22Rv1 (cell line): Measurements from ENCODE around the gene IPO9.

Experiments
- H3K27ac ChIP-seq: fragments of 450-650 bp; 2 replicates; pipeline ENCODE4 v1.5.1; 2017
- CTCF ChIP-seq: fragments of 450-650 bp; IDR thresholded peaks from 2 replicates; pipeline ENCODE4 v1.5.1; 2017; ENCODE audit warnings: mild to moderate bottlenecking
- ZFX ChIP-seq: fragments of 450-650 bp; IDR thresholded peaks from 2 replicates; pipeline ENCODE4 v1.6.1; 2017; ENCODE audit warnings: antibody characterized with exemption, borderline replicate concordance

The IPO9 gene

GRCh38 chr1:201828820-201829774 is at the start of gene IPO9:
TSS of gene IPO9 (plus strand) at chr1:201829157. CDS start at chr1:201829210, 53 bp downstream.
- H3K27ac ChIP-seq: peak within 1 kb of the TSS; percentile 83
- TF ChIP-seq CTCF (peak; percentile 100), ZFX (no peak)

- H3K27ac ChIP-seq: peak overlapping the region; percentile 71
- TF ChIP-seq ZFX (no peak), CTCF (no peak)
Measured at GRCh38 chr1:201779351-201779880, 49.5 kb upstream of the IPO9 start.

DNA sequence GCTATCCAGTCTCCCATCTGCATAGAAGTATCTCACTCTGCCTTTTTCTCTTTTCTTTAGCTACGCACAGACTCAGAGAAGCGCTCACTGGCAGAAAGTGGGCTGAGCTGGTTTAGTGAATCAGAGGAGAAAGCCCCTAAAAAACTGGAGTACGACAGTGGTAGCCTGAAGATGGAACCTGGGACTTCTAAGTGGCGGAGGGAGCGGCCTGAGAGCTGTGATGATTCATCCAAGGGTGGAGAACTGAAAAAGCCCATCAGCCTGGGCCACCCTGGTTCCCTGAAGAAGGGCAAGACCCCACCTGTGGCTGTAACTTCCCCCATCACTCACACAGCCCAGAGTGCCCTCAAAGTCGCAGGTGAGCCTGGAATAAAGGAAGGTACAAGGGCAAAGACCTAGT is 48.0 kb upstream of the IPO9 start:
- TF ChIP-seq ZFX: no peak
- TF ChIP-seq CTCF: no peak
- H3K27ac ChIP-seq: no peak overlapping the region

DNA sequence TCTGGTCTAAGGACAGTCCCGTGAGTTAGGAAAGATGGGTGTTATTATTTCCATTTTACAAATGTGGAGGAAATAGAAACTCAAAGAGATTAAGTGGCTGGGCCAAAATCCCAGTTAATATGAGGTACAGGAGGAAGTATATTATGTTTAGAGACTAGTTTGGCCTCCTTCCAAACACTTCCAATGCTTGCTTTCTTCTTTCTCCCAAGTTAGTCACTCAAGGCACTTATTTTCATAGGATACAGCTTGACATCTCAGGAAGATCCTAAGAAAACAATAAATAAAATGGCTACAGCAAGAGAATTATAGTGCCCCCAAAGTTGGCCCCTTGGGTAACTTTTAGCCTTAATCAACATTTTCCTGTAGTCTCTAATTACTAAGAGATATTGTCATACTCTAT is 47.5 kb upstream of the IPO9 start:
- TF ChIP-seq CTCF (no peak), ZFX (no peak)
- H3K27ac ChIP-seq: no peak overlapping the region

- no peak overlapping the region for H3K27ac ChIP-seq
- TF ChIP-seq ZFX: no peak
- TF ChIP-seq CTCF: no peak
Measured at GRCh38 chr1:201782353-201782752, 46.6 kb upstream of the IPO9 start.

GRCh38 chr1:201783058-201783457 is 45.9 kb upstream of the IPO9 start:
- no peak overlapping the region for H3K27ac ChIP-seq
- no peak for TF ChIP-seq ZFX
- TF ChIP-seq CTCF: no peak

DNA sequence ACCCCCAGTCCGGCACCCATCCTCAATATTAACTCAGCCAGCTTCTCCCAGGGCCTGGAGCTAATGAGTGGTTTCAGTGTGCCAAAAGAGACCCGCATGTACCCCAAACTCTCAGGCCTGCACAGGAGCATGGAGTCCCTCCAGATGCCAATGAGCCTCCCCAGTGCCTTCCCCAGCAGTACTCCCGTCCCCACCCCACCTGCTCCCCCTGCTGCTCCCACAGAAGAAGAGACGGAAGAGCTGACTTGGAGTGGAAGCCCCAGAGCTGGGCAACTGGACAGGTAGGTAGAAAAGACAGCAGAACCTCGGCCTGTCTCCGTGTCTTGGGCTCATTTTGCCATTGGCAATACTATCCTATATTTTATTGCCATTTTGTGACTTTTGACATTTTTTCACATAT is 45.4 kb upstream of the IPO9 start:
- TF ChIP-seq ZFX (no peak), CTCF (no peak)
- H3K27ac ChIP-seq: no peak overlapping the region
